Sigmoid colon (tissue), 7 donors: ENCODE measurements around the gene IGF2BP3. TPM values are rescaled to one million over a fixed set of nuclear protein-coding genes. Genes with fewer than 3 reads are reported as not detected.

ENCODE experiments used
- DNase-seq: peaks from one replicate; pipeline ENCODE4 v3.0.0-alpha.2; 2019
- H3K27ac ChIP-seq, 4 donors: fragments of 200-600 bp; sonication (generic); one replicate each; pipeline ENCODE4 v1.5.1; 2016 to 2019; ENCODE audit warnings: mild to moderate bottlenecking in 1 of 4
- H3K27me3 ChIP-seq, 3 donors: fragments of 200-600 bp; sonication (generic); one replicate each; pipeline ENCODE4 v1.5.1; 2019; ENCODE audit warnings: mild to moderate bottlenecking in 1 of 3
- H3K36me3 ChIP-seq, 4 donors: fragments of 200-600 bp; sonication (generic); one replicate each; pipeline ENCODE4 v1.5.1; 2016 to 2019
- H3K4me1 ChIP-seq, 4 donors: fragments of 200-600 bp; sonication (generic); one replicate each; pipeline ENCODE4 v1.5.1; 2017 to 2019
- H3K4me3 ChIP-seq, 4 donors: fragments of 200-600 bp; sonication (generic); one replicate each; pipeline ENCODE4 v1.5.1; 2017 to 2019; ENCODE audit warnings: mild to moderate bottlenecking in 2 of 4, moderate library complexity in 1 of 4
- H3K9me3 ChIP-seq, 4 donors: fragments of 200-600 bp in 3 of 4; sonication (generic) in 3 of 4; one replicate each; pipeline versions ENCODE4 v1.5.1 to v1.6.1; 2013 to 2019
- CTCF ChIP-seq, 4 experiments: fragments of 450-650 bp in 3 of 4; fragments of 200-600 bp in 1 of 4; IDR thresholded peaks; one replicate each; pipeline ENCODE4 v1.5.1; 2016 to 2019; ENCODE audit warnings: antibody characterized with exemption in 4 of 4, mild to moderate bottlenecking in 3 of 4, moderate library complexity in 2 of 4
- EP300 ChIP-seq, 4 donors: sonication (generic); formaldehyde crosslinking; IDR thresholded peaks; one replicate each; pipeline ENCODE4 v1.6.1; 2017; ENCODE audit warnings: antibody characterized with exemption in 4 of 4
- POLR2A ChIP-seq, 2 donors: fragments of 450-650 bp; IDR thresholded peaks; one replicate each; pipeline ENCODE4 v1.6.1; 2016; ENCODE audit warnings: antibody characterized with exemption in 2 of 2, mild to moderate bottlenecking in 2 of 2, moderate library complexity in 2 of 2
- POLR2AphosphoS5 ChIP-seq, 4 donors: sonication (generic); formaldehyde crosslinking; IDR thresholded peaks; one replicate each; pipeline ENCODE4 v1.6.1; 2017; ENCODE audit warnings: antibody characterized with exemption in 4 of 4
- WGBS, 2 donors: extraction: QIAGEN DNeasy Blood & Tissue Kit; methylation state at CpG; one replicate each; pipeline ENCODE4 v1.1.7; 2013; 5-methylcytosine and 5-hydroxymethylcytosine counted together
- intact Hi-C: fragments of 100-400 bp; cut with DNase I; formaldehyde crosslinking; loops from one replicate; pipeline ENCODE4 v1.15.1; 2023
- polyA plus RNA-seq, 3 donors: library from polyadenylated mRNA; stranded (reverse); fragments of 200-250 nt; gene quantifications; one replicate each; pipeline ENCODE4 v1.2.3, GENCODE V29; 2013
- total RNA-seq, 4 donors: library from RNA; depleted of rRNA; stranded (reverse); fragments of >200 nt; gene quantifications; one replicate each; pipeline ENCODE4 v1.1.0, GENCODE V29; 2016
- donor health status: healthy with polysubstance abuse.
- donor health status: Bipolar disorder and iron deficiency.
- donor health status: healthy.

Gene IGF2BP3
- total and polyA plus RNA-seq, 7 donors: under 0.01 to 1.9 (median 1.2) TPM; not detected in 2

- no peak overlapping the region for H3K4me3 ChIP-seq
- no peak for DNase-seq
- peaks cover 0 to 54% (median 53%) of the 10 kb centered on the region in 4 donors for H3K4me1 ChIP-seq
- no peak overlapping the region for H3K27ac ChIP-seq
- no peak for TF ChIP-seq EP300 (IDR thresholded peaks at IDR 0.05)
- TF ChIP-seq POLR2AphosphoS5 (IDR thresholded peaks at IDR 0.05): peak in 1 of 4 donors; percentile 5
- peaks cover 89 to 100% (median 99%) of the 10 kb centered on the region in 3 donors for H3K27me3 ChIP-seq
- no peaks in the 10 kb centered on the region for H3K36me3 ChIP-seq
- H3K9me3 ChIP-seq: no peaks in the 10 kb centered on the region
- intact Hi-C loops: loop anchor here (5.0 to 10.0 kb wide), 4 partner anchors 62 to 1102 kb away; partner anchors contain the start of genes NUP42, PALS2 and TRA2A
These were observed 2.3 kb upstream of the IGF2BP3 start for GRCh38 chr7:23472556-23472955.

- Histone ChIP-seq H3K27me3 (peaks cover 86 to 100% (median 96%) of the 10 kb centered on the region in 3 donors), H3K9me3 (no peaks in the 10 kb centered on the region), H3K4me1 (peaks cover 0 to 56% (median 53%) of the 10 kb centered on the region in 4 donors), H3K36me3 (no peaks in the 10 kb centered on the region), H3K27ac (no peak overlapping the region), H3K4me3 (no peak overlapping the region)
- WGBS, 2 donors: 49 to 60% methylated on average over 6 of the region's 6 CpGs
- peak in 1 of 4 donors; percentile 59 for TF ChIP-seq POLR2AphosphoS5 (IDR thresholded peaks at IDR 0.05)
- TF ChIP-seq CTCF (IDR thresholded peaks at IDR 0.05): no peak
- no peak for TF ChIP-seq POLR2A (IDR thresholded peaks at IDR 0.05)
- no peak for TF ChIP-seq EP300 (IDR thresholded peaks at IDR 0.05)
- no peak for DNase-seq
- intact Hi-C loops: loop anchor here (5.0 to 10.0 kb wide), 4 partner anchors 63 to 1103 kb away; partner anchors contain the start of genes NUP42, PALS2 and TRA2A
These were observed 1.8 kb upstream of the IGF2BP3 start for GRCh38 chr7:23472046-23472445.

- H3K4me1 ChIP-seq: peaks cover 0 to 56% (median 53%) of the 10 kb centered on the region in 4 donors
- H3K9me3 ChIP-seq: no peaks in the 10 kb centered on the region
- intact Hi-C loops: loop anchor here (5.0 to 10.0 kb wide), 4 partner anchors 64 to 1104 kb away; partner anchors contain the start of genes NUP42, PALS2 and TRA2A
- 3 to 5% methylated on average over 44 of the region's 44 CpGs for WGBS, 2 donors
- peak overlapping the region in 2 of 4 donors; percentile 16 to 43 for H3K4me3 ChIP-seq
- H3K27me3 ChIP-seq: peaks cover 78 to 100% (median 88%) of the 10 kb centered on the region in 3 donors
- no peaks in the 10 kb centered on the region for H3K36me3 ChIP-seq
- no peak for TF ChIP-seq POLR2A (IDR thresholded peaks at IDR 0.05)
- peak in 1 of 4 donors; percentile 35 for TF ChIP-seq POLR2AphosphoS5 (IDR thresholded peaks at IDR 0.05)
- TF ChIP-seq EP300 (IDR thresholded peaks at IDR 0.05): no peak
- TF ChIP-seq CTCF (IDR thresholded peaks at IDR 0.05): no peak
- DNase-seq: no peak
- H3K27ac ChIP-seq: no peak overlapping the region
These were observed 992 bp upstream of the IGF2BP3 start for GRCh38 chr7:23471106-23471859.

- no peak for DNase-seq
- Histone ChIP-seq H3K4me1 (peaks cover 0 to 56% (median 53%) of the 10 kb centered on the region in 4 donors), H3K27ac (no peak overlapping the region), H3K9me3 (no peaks in the 10 kb centered on the region), H3K36me3 (no peaks in the 10 kb centered on the region), H3K27me3 (peaks cover 70 to 100% (median 86%) of the 10 kb centered on the region in 3 donors), H3K4me3 (peak overlapping the region in 3 of 4 donors; percentile 30 to 43 (median 41))
- no peak for TF ChIP-seq POLR2AphosphoS5 (IDR thresholded peaks at IDR 0.05)
- TF ChIP-seq CTCF (IDR thresholded peaks at IDR 0.05): no peak
- no peak for TF ChIP-seq EP300 (IDR thresholded peaks at IDR 0.05)
- no peak for TF ChIP-seq POLR2A (IDR thresholded peaks at IDR 0.05)
- intact Hi-C loops: loop anchor here (5.0 to 10.0 kb wide), 4 partner anchors 65 to 1105 kb away; partner anchors contain the start of genes NUP42, PALS2 and TRA2A
- WGBS, 2 donors: 1 to 3% methylated on average over 18 of the region's 18 CpGs
These were observed 385 bp downstream of the IGF2BP3 start for GRCh38 chr7:23469961-23470250.
